Activated T-cell treated with anti-CD3 and anti-CD28 coated beads, Interleukin-2, amount 50 U/mL, for 4 hours (primary cell): ENCODE results near the gene LCOR. TPM values are rescaled to one million over a fixed set of nuclear protein-coding genes. Genes with fewer than 3 reads are reported as not detected.

ENCODE experiments used
- ATAC-seq, 2 donors: fragments of 200-7000 bp; cut with Tn5 transposase; one replicate each; pipeline ENCODE4 v1.10.0; 2021
- DNase-seq: peaks from one replicate; pipeline ENCODE4 v3.0.0-alpha.2; 2020
- H3K27me3 Mint-ChIP-seq: one replicate; pipeline ENCODE4 v1.8.0; 2021; ENCODE audit warnings: low read depth, mixed read lengths
- H3K36me3 Mint-ChIP-seq: one replicate; pipeline ENCODE4 v1.8.0; 2022; ENCODE audit warnings: mixed read lengths; ENCODE audit not compliant: insufficient read depth
- H3K4me1 Mint-ChIP-seq: one replicate; pipeline ENCODE4 v1.8.0; 2021; ENCODE audit warnings: low read depth, mixed read lengths
- H3K4me3 Mint-ChIP-seq: one replicate; pipeline ENCODE4 v1.8.0; 2021; ENCODE audit warnings: mild to moderate bottlenecking, moderate library complexity, mixed read lengths
- H3K9me3 Mint-ChIP-seq: one replicate; pipeline ENCODE4 v1.8.0; 2021; ENCODE audit warnings: mixed read lengths
- total RNA-seq, 3 donors: library from RNA; stranded (reverse); gene quantifications; one replicate each; pipeline ENCODE4 v1.2.1, GENCODE V29; 2021

The LCOR gene
- total RNA-seq, 3 donors from 2014 or later = 20.0 to 23.6 (median 21.9) TPM

DNA sequence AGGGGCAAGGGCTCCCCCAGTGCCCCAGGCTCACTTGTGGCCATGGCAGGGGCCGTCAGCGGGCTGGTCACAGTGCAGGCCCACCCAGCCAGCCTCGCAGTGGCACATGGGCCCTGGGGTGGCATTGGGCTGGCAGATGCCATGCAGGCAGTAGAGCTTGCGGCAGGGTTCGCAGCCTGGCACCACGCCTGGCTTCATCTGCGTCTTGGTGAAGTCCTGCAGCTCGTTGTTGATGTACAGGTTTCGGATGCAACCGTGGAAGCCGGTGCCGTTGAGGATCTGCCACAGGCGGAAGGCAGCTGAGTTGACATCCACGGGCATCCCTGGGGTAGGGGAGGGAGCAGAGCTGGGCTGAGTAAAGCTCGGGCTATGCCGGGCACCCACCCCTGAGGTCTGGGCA, 170.6 kb downstream of the LCOR start:
- Mint-ChIP-seq H3K9me3 (peaks cover 19% of the 10 kb centered on the region), H3K27me3 (peaks cover 2% of the 10 kb centered on the region), H3K36me3 (peaks cover 5% of the 10 kb centered on the region), H3K4me3 (no peak overlapping the region), H3K4me1 (no peaks in the 10 kb centered on the region)
- no peak for DNase-seq
- no peak for ATAC-seq

DNA sequence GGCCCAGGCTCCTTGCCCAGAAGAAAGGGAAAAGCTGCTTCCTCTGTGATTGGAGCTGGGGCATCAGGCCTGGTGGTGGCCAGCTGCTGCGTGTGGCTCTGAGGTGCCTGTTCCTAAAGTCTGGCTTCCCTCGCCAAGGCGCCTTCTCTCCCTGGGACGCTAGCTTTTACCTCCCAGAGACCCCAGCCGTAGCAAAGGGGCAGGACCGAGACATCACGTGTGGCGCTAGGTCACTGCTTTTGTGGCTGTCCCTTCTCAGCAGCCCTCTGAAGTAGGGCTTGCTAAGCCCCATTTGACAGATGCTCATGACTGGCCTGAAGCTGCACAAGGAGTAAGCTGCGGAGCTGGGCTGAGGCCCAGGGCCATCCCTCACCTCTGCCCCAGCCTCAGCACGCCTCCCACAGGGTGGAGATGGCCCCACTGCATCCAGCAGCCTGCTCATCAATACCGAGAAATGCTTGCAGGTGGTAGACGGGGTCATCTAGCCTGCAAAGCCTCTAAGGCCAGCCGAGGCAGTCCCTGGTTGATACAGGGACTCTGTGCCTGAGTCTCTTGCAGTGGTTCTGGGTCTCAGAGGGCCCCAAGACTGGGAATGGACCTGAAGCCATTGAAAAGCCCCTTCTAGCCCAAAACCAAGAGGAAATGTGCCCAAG, 171.2 kb downstream of the LCOR start:
- Mint-ChIP-seq H3K27me3 (peaks cover 2% of the 10 kb centered on the region), H3K9me3 (peaks cover 22% of the 10 kb centered on the region), H3K4me1 (no peaks in the 10 kb centered on the region), H3K4me3 (no peak overlapping the region), H3K36me3 (peaks cover 5% of the 10 kb centered on the region)
- DNase-seq (no peak), ATAC-seq (no peak)

DNA sequence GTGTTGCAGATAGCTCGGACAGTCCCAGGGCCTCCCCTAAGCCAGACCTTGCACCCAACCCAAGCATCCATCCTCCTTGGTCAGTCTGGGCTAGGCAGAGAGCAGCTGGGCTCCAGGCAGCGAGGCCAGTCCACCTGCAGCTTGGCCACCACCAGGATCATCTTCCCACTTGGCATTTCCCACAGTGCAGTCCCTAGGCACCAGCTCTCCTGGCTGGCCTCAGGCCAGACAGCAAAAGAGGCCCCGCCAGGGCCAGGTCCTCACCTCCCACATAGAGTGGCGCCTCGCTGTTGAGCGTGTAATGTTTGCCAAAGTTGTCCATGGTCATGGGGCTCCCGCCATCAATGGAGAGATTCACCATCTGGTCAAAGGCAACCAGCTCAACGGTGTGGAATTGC, 171.7 kb downstream of the LCOR start:
- H3K9me3 Mint-ChIP-seq = peaks cover 22% of the 10 kb centered on the region
- no peak overlapping the region for H3K4me3 Mint-ChIP-seq
- H3K27me3 Mint-ChIP-seq = peaks cover 2% of the 10 kb centered on the region
- H3K4me1 Mint-ChIP-seq = no peaks in the 10 kb centered on the region
- peaks cover 5% of the 10 kb centered on the region for H3K36me3 Mint-ChIP-seq
- DNase-seq (no peak), ATAC-seq (no peak)

DNA sequence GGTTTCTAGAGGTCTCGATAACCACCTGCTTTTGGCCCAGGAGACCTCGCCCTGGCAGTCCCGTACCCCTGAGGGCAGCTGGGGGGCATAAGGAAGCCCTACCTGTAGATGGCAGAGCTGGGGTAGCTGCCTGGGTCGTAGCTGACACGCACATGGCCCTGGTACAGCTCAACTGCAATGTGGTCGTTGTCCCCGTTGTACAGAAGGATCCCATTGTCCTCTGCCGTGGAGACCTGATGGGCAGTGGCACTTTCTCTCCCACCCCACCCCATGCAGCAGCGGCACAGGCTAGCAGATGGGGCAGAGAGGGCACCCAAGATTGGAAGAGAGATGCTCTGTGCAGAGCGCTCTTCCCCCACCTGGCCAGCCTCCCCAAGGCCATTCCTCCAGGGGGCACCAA, 172.5 kb downstream of the LCOR start:
- Mint-ChIP-seq H3K27me3 (peaks cover 2% of the 10 kb centered on the region), H3K9me3 (peaks cover 22% of the 10 kb centered on the region), H3K4me3 (no peak overlapping the region)

DNA sequence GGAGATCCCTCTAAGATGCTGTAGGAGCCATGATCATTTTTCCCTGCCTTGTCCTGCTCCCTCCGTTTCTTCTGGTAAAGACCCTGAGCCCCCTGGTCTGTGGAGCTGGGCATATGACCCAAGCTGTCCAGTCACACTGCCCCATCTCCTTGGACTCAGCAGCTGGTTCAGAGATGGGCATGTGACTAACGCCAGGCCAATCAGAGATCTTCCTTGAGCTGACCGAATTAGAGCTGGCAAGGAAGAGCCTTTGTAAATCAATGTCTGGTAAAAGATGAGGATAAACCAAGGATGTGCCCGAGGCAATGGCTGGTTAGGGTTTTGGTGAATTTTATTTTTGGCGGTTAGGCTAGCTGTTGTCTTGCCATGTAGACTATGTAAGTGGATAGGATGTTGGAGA, 173.3 kb downstream of the LCOR start:
- H3K27me3 Mint-ChIP-seq = peaks cover 2% of the 10 kb centered on the region
- peaks cover 26% of the 10 kb centered on the region for H3K9me3 Mint-ChIP-seq
- ATAC-seq (no peak), DNase-seq (no peak)
- peaks cover 5% of the 10 kb centered on the region for H3K36me3 Mint-ChIP-seq
- no peaks in the 10 kb centered on the region for H3K4me1 Mint-ChIP-seq
- no peak overlapping the region for H3K4me3 Mint-ChIP-seq

More for the DNA sequence above, 172.5 kb downstream of the LCOR start:
- H3K36me3 Mint-ChIP-seq = peaks cover 5% of the 10 kb centered on the region
- H3K4me1 Mint-ChIP-seq = no peaks in the 10 kb centered on the region
- DNase-seq (no peak), ATAC-seq (no peak)

DNA sequence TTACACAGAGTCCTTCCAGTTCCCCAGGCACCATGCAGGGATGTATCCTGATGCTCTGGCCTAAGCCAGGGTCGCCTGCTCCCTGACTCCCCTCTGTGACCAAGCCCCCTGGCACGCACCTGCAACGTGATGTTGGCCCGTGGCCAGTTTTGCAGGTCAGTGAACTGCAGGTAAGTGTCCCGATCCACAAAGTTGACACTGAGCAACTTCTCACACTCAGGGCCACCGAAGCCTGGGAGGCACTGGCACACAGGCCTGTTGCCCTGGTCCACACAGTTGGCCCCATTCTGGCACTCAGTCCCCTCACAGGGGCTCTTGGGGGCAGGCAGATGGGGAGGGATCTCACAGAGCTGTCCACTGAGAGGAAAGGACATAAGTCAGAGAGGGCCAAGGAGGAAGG, 174.3 kb downstream of the LCOR start:
- Mint-ChIP-seq H3K4me1 (no peaks in the 10 kb centered on the region), H3K4me3 (no peak overlapping the region), H3K36me3 (peaks cover 5% of the 10 kb centered on the region), H3K9me3 (peaks cover 26% of the 10 kb centered on the region), H3K27me3 (peaks cover 2% of the 10 kb centered on the region)
- ATAC-seq = no peak
- no peak for DNase-seq

DNA sequence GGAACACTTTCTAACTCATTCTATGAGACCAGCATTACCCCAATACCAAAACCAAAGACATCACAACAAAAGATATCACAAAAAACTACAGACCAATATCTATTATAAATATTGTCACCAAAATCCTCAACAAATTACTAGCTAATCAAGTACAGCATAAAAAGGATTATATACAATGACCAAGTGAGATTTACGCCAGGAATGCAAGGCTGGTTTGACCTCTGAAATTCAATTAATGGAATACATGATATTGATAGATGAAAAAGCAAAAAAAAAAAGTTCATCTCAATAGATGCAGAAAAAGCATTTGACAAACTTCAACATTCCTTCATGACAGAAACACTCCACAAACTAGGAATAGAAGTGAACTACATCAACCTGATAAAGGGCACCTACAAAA, 175.3 kb downstream of the LCOR start:
- H3K27me3 Mint-ChIP-seq = peaks cover 2% of the 10 kb centered on the region
- peaks cover 5% of the 10 kb centered on the region for H3K36me3 Mint-ChIP-seq
- no peak for DNase-seq
- no peaks in the 10 kb centered on the region for H3K4me1 Mint-ChIP-seq
- ATAC-seq = no peak
- H3K4me3 Mint-ChIP-seq = no peak overlapping the region
- peaks cover 26% of the 10 kb centered on the region for H3K9me3 Mint-ChIP-seq

DNA sequence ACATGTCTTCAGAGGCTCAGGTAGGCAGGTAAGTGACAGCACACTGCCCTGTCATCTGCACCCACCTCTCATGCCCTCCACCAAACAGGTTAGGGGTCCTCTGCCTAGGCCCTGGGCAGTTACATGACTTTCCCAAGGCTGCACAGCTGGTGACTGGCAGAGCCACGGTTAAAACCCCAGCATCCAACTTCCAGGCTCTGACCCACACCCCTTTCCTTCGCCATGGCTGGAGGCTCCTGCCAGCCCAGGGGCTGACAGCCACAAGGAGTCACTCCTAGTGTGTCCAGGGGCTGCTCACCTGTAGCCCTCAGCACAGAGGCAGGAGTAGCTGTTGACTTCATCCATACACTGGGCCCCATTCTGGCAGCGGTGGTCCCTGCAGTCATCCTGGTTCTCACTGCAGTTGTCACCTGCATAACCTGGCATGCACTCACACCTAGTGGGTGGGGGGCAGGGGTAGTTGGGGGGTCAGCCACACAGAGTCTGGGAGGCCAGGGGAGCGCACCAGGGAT, 178.7 kb downstream of the LCOR start:
- H3K36me3 Mint-ChIP-seq = peaks cover 5% of the 10 kb centered on the region
- no peak overlapping the region for H3K4me3 Mint-ChIP-seq
- peaks cover 2% of the 10 kb centered on the region for H3K4me1 Mint-ChIP-seq
- DNase-seq (no peak), ATAC-seq (peak in 1 of 2 donors; percentile 23)
- H3K9me3 Mint-ChIP-seq = peaks cover 22% of the 10 kb centered on the region
- no peaks in the 10 kb centered on the region for H3K27me3 Mint-ChIP-seq

DNA sequence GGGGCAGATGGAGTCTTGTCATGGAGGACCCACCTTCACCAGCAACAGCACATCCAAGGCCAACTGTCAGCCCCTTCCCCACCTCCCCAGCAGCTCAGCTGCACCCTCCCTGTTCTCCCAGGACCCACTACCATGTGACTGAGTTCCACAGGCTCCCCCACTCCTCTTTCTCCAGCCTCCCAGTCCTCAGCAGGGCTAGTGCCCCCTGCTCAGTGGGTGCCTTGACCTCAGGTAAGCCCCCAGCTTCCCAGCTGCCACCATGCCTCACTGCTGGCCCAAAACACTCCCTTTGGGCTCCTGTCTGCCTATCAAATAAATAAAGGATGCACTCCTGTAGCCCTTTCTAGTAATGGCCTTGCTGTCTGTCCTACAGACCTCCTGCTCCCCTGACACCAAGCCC, 179.3 kb downstream of the LCOR start:
- Mint-ChIP-seq H3K4me1 (peaks cover 2% of the 10 kb centered on the region), H3K27me3 (no peaks in the 10 kb centered on the region), H3K9me3 (peaks cover 20% of the 10 kb centered on the region), H3K36me3 (peaks cover 5% of the 10 kb centered on the region), H3K4me3 (no peak overlapping the region)
- DNase-seq (no peak), ATAC-seq (no peak)

DNA sequence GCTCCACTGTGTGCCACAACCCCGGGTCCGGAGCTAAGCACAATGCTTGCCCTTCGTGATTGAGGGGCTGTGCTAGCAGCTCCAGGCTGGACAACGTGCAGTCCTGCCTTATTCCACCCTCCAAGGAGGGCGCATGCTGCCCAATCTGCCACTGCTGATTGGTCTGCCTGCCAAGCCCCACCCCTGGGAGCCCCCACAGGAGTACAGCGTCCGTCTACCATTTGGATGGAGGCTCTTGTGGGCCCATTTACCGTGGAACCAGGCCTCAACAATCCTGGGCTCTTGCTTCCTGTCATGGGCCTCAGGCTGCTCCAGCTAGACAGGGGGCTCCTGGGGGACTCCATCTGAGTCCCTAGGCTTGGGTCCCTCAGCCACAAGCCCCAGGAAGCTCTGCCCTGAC, 180.4 kb downstream of the LCOR start:
- no peak for ATAC-seq
- no peak overlapping the region for H3K4me3 Mint-ChIP-seq
- DNase-seq = no peak
- H3K27me3 Mint-ChIP-seq = no peaks in the 10 kb centered on the region
- peaks cover 11% of the 10 kb centered on the region for H3K4me1 Mint-ChIP-seq
- H3K9me3 Mint-ChIP-seq = peaks cover 9% of the 10 kb centered on the region
- H3K36me3 Mint-ChIP-seq = no peaks in the 10 kb centered on the region

DNA sequence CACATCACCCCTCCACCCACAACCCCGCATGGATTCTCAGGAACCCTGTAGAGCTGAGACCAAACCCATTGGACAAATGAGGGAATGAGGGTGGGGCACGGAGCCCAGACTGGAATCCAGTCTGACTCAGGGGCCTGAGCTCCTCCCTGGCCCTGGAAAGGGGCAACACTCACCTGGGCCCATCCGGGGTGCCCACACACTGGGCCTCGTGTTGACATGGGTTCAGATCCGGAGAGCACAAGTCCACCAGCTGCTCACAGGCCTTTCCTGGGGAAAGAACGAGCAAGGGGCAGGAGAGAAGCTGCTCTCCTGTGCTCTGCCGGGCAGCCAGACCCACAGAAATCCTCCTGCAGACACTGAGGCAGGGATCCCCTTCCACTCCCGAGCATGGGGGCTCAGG, 181.5 kb downstream of the LCOR start:
- H3K36me3 Mint-ChIP-seq = no peaks in the 10 kb centered on the region
- H3K9me3 Mint-ChIP-seq = peaks cover 5% of the 10 kb centered on the region
- ATAC-seq (no peak), DNase-seq (no peak)
- H3K27me3 Mint-ChIP-seq = no peaks in the 10 kb centered on the region
- H3K4me1 Mint-ChIP-seq = peaks cover 12% of the 10 kb centered on the region
- H3K4me3 Mint-ChIP-seq = no peak overlapping the region

DNA sequence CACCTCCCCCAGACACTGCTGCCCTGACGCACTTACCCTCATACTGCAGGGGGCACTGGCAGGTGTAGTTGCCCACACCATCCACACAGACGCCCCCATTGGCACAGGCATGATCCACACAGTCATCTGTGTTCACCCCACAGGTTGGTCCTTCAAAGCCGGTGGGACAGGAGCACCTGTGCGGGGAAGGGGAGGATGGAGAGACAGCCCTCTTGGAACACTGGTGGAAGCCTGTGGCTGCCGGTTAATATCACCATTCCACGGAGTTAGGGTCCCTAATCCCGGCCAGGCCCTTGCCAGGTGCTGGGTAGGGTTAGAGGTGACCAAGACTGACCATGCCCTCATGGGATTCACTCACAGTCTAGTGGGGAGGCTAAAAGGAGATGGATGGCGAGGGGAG, 181.9 kb downstream of the LCOR start:
- H3K4me1 Mint-ChIP-seq = peaks cover 12% of the 10 kb centered on the region
- no peaks in the 10 kb centered on the region for H3K27me3 Mint-ChIP-seq
- H3K9me3 Mint-ChIP-seq = peaks cover 5% of the 10 kb centered on the region
- H3K4me3 Mint-ChIP-seq = no peak overlapping the region
- DNase-seq (no peak), ATAC-seq (no peak)
- H3K36me3 Mint-ChIP-seq = no peaks in the 10 kb centered on the region

DNA sequence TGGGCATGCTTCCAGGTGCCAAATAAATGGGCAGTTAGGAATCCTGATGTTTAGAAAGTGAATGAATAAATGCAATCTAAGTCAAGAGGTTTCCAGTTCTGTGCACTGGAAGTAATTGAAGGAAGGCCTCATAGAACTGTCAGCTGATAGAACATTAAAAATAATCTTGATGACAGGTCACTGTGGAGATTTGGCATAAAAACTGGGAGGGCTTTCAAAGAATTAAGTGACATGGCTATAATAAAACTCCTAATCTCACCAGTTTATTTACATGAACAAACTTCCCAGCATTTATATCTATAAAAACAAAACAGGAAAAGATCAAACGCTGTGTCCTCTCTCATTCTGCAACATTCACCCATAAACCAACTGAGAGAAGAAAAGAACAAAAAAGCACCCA, 183.1 kb downstream of the LCOR start:
- Mint-ChIP-seq H3K36me3 (no peaks in the 10 kb centered on the region), H3K4me3 (no peak overlapping the region)
- ATAC-seq = no peak

DNA sequence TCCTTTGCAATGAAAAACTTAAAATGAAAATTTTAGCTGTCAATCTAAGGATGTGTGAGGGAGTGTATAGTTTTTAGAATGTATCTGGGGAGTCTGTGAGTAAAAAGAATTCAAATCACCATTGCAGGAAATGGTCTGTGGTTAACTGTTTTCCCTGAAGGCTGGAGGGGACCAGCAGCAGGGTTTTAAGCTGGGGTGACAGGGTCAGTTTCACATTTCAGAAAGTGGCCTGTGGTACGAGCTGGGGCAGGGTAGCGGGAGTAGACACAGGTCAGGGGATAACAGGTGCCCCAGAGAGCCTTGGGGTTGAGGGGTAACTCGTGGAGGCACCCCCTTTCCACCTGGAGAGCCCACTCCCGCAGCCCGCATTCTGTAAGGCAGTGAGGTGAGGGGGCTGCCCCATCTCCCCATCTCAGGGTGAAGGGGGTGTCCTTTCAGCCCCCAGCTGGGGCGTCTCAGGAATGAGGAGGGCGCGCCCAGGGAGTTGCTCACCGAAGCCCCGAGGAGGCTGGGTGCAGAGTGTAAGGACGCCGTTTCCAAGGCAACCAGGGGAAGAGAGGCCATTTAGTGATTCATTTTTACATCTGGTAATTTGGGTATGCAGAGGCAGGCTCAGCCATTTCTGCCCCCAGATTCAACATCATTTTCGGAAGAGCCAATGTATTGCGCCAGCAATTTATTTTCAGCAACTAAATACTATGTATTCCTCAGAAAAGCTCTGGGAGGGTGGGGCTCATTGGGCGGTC, 184.8 kb downstream of the LCOR start:
- H3K4me1 Mint-ChIP-seq = peaks cover 12% of the 10 kb centered on the region
- H3K36me3 Mint-ChIP-seq = no peaks in the 10 kb centered on the region
- H3K4me3 Mint-ChIP-seq = no peak overlapping the region
- DNase-seq (no peak), ATAC-seq (peak; percentile 49 to 59)
- no peaks in the 10 kb centered on the region for H3K27me3 Mint-ChIP-seq
- H3K9me3 Mint-ChIP-seq = no peaks in the 10 kb centered on the region

More for the DNA sequence above, 183.1 kb downstream of the LCOR start:
- H3K9me3 Mint-ChIP-seq = peaks cover under 1% of the 10 kb centered on the region
- H3K27me3 Mint-ChIP-seq = no peaks in the 10 kb centered on the region
- no peak for DNase-seq
- H3K4me1 Mint-ChIP-seq = peaks cover 12% of the 10 kb centered on the region

DNA sequence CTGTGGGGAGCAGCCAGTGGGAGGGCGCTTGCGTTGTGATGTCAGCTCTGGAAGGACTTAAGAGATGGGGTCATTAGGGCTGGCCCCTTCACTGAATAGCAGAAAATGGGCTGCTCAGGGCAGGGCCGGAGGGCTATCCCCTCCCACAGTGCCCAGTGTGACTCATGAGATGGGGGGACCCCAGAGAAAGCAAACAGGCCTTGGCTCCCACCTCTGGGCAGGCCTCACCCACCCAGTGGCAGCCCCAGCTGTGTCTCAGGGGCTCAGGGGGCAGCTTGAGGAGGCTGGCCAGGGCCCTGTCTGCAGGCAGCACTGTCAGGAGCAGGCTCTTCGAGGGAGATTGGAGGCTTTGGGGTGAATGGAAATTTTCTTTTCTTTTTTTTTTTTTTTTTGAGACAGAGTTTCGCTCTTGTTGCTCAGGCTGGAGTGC, 185.4 kb downstream of the LCOR start:
- no peak overlapping the region for H3K4me3 Mint-ChIP-seq
- peaks cover 12% of the 10 kb centered on the region for H3K4me1 Mint-ChIP-seq
- H3K9me3 Mint-ChIP-seq = no peaks in the 10 kb centered on the region
- H3K36me3 Mint-ChIP-seq = no peaks in the 10 kb centered on the region
- H3K27me3 Mint-ChIP-seq = no peaks in the 10 kb centered on the region
- ATAC-seq (peak in 1 of 2 donors; percentile 6), DNase-seq (no peak)
